ENCODE results near the gene FSTL4. TPM values are rescaled to one million over a fixed set of nuclear protein-coding genes. Genes with fewer than 3 reads are reported as not detected.
A peak's percentile ranks its signal among the peaks of the same experiment; 100 is the strongest.

FSTL4 gene
- total and polyA plus RNA-seq, 2 experiments from 2014 or later = 0.47 to 0.74 TPM

GRCh38 chr5:133366438-133366837 lies 245.9 kb downstream of the FSTL4 start:
- Histone ChIP-seq H3K9me2 (replicated peaks; ENCODE audit: insufficient read depth) (no peaks in the 10 kb centered on the region), H3K36me3 (replicated peaks; ENCODE audit: insufficient read depth, low read depth) (no peaks in the 10 kb centered on the region), H3K4me2 (no peak overlapping the region), H3K79me2 (no peaks in the 10 kb centered on the region), H2AFZ (no peak overlapping the region), H3K4me3 (no peak overlapping the region), H4K20me1 (ENCODE audit: insufficient read depth, poor library complexity, severe bottlenecking) (no peaks in the 10 kb centered on the region), H3K27me3 (no peaks in the 10 kb centered on the region), H3K9me3 (ENCODE audit: low read depth) (no peaks in the 10 kb centered on the region), H3K4me1 (ENCODE audit: insufficient read depth) (peaks cover 12% of the 10 kb centered on the region), H3K27ac (no peak overlapping the region)
- TF ChIP-seq EZH2 (IDR thresholded peaks at IDR 0.05; ENCODE audit: borderline replicate concordance) (no peak), CTCF (IDR thresholded peaks at IDR 0.05; ENCODE audit: poor library complexity) (no peak), EZH2phosphoT487 (IDR thresholded peaks at IDR 0.05; ENCODE audit: low read depth, severe bottlenecking, unreplicated experiment) (no peak)
- no peak for DNase-seq (ENCODE audit: low spot score)
- 98% methylated on average over 6 of the region's 6 CpGs for WGBS (ENCODE audit: low lambda C conversion rate, missing lambda C conversion rate)

- no peaks in the 10 kb centered on the region for H3K79me2 ChIP-seq
- WGBS (ENCODE audit: low lambda C conversion rate, missing lambda C conversion rate) = 91% methylated on average over 6 of the region's 6 CpGs
- peaks cover 13% of the 10 kb centered on the region for H3K4me1 ChIP-seq (ENCODE audit: insufficient read depth)
- H3K9me2 ChIP-seq (replicated peaks; ENCODE audit: insufficient read depth) = no peaks in the 10 kb centered on the region
- H3K9me3 ChIP-seq (ENCODE audit: low read depth) = no peaks in the 10 kb centered on the region
- no peak overlapping the region for H2AFZ ChIP-seq
- no peak overlapping the region for H3K27ac ChIP-seq
- no peaks in the 10 kb centered on the region for H3K27me3 ChIP-seq
- DNase-seq (ENCODE audit: low spot score) = no peak
- no peak overlapping the region for H3K4me2 ChIP-seq
- H3K36me3 ChIP-seq (replicated peaks; ENCODE audit: insufficient read depth, low read depth) = no peaks in the 10 kb centered on the region
- H3K4me3 ChIP-seq = no peak overlapping the region
- no peaks in the 10 kb centered on the region for H4K20me1 ChIP-seq (ENCODE audit: insufficient read depth, poor library complexity, severe bottlenecking)
- no peak for TF ChIP-seq EZH2 (IDR thresholded peaks at IDR 0.05; ENCODE audit: borderline replicate concordance)
- no peak for TF ChIP-seq CTCF (IDR thresholded peaks at IDR 0.05; ENCODE audit: poor library complexity)
- TF ChIP-seq EZH2phosphoT487 (IDR thresholded peaks at IDR 0.05; ENCODE audit: low read depth, severe bottlenecking, unreplicated experiment) = no peak
Observed at GRCh38 chr5:133365738-133366137, 246.6 kb downstream of the FSTL4 start.

- H3K4me3 ChIP-seq = no peak overlapping the region
- no peak overlapping the region for H2AFZ ChIP-seq
- H3K4me1 ChIP-seq (ENCODE audit: insufficient read depth) = peaks cover 13% of the 10 kb centered on the region
- H3K79me2 ChIP-seq = no peaks in the 10 kb centered on the region
- no peaks in the 10 kb centered on the region for H3K9me2 ChIP-seq (replicated peaks; ENCODE audit: insufficient read depth)
- no peak overlapping the region for H3K27ac ChIP-seq
- 44% methylated on average over 12 of the region's 12 CpGs for WGBS (ENCODE audit: low lambda C conversion rate, missing lambda C conversion rate)
- no peak overlapping the region for H3K4me2 ChIP-seq
- no peaks in the 10 kb centered on the region for H3K36me3 ChIP-seq (replicated peaks; ENCODE audit: insufficient read depth, low read depth)
- no peak for DNase-seq (ENCODE audit: low spot score)
- H3K27me3 ChIP-seq = no peaks in the 10 kb centered on the region
- H4K20me1 ChIP-seq (ENCODE audit: insufficient read depth, poor library complexity, severe bottlenecking) = no peaks in the 10 kb centered on the region
- H3K9me3 ChIP-seq (ENCODE audit: low read depth) = no peaks in the 10 kb centered on the region
- no peak for TF ChIP-seq EZH2 (IDR thresholded peaks at IDR 0.05; ENCODE audit: borderline replicate concordance)
- TF ChIP-seq CTCF (IDR thresholded peaks at IDR 0.05; ENCODE audit: poor library complexity) = peak; percentile 39
- TF ChIP-seq EZH2phosphoT487 (IDR thresholded peaks at IDR 0.05; ENCODE audit: low read depth, severe bottlenecking, unreplicated experiment) = no peak
Observed at GRCh38 chr5:133364936-133365707, 247.2 kb downstream of the FSTL4 start.
